SH-SY5Y (cell line): ENCODE data around the gene MTG1.

Experiments
- GATA2 ChIP-seq: IDR thresholded peaks from 2 replicates; pipeline ENCODE4 v1.6.1; 2011; ENCODE audit warnings: mild to moderate bottlenecking, low read depth, low read length
- GATA3 ChIP-seq: IDR thresholded peaks from 2 replicates; pipeline ENCODE4 v1.6.1; 2011; ENCODE audit warnings: low read depth, mild to moderate bottlenecking, low read length, moderate library complexity

- TF ChIP-seq GATA3 (no peak), GATA2 (no peak)
Measured at GRCh38 chr10:133415752-133416151, 21.8 kb downstream of the MTG1 start.
